Liver (tissue), 9 donors: ENCODE results near the gene SETX. TPM values are rescaled to one million over a fixed set of nuclear protein-coding genes. Genes with fewer than 3 reads are reported as not detected.

ENCODE experiments used
- DNase-seq: peaks from one replicate; pipeline ENCODE4 v3.0.0-alpha.2; 2017; ENCODE audit warnings: low spot score
- H3K27ac ChIP-seq, 2 donors: one replicate each; pipeline ENCODE4 v1.7.0; 2013; ENCODE audit warnings: inconsistent platforms in 2 of 2, low read length in 2 of 2, control low read depth in 1 of 2, low read depth in 1 of 2, mild to moderate bottlenecking in 1 of 2
- H3K27me3 ChIP-seq, 4 donors: one replicate each; pipeline versions ENCODE4 v1.6.1 to v1.7.0; 2013; ENCODE audit warnings: low read length in 3 of 4, inconsistent platforms in 1 of 4, mild to moderate bottlenecking in 1 of 4, moderate library complexity in 1 of 4; ENCODE audit not compliant: control insufficient read depth in 4 of 4, insufficient read depth in 4 of 4
- H3K36me3 ChIP-seq, 4 donors: one replicate each; pipeline versions ENCODE4 v1.6.1 to v1.7.0; 2013; ENCODE audit warnings: low read length in 3 of 4, mild to moderate bottlenecking in 3 of 4, low read depth in 1 of 4, moderate library complexity in 1 of 4; ENCODE audit not compliant: control insufficient read depth in 4 of 4, insufficient read depth in 3 of 4
- H3K4me1 ChIP-seq, 4 donors: one replicate each; pipeline versions ENCODE4 v1.6.1 to v1.7.0; 2013; ENCODE audit warnings: low read length in 3 of 4, mild to moderate bottlenecking in 3 of 4, moderate library complexity in 1 of 4; ENCODE audit not compliant: control insufficient read depth in 4 of 4, insufficient read depth in 4 of 4
- H3K4me3 ChIP-seq, 3 donors: one replicate each; pipeline versions ENCODE4 v1.6.1 to v1.7.0; 2013; ENCODE audit warnings: low read length in 3 of 3, control low read depth in 1 of 3, low read depth in 1 of 3, mild to moderate bottlenecking in 1 of 3
- H3K9ac ChIP-seq, 2 donors: one replicate each; pipeline ENCODE4 v1.7.0; 2013; ENCODE audit warnings: low read length in 2 of 2, mild to moderate bottlenecking in 2 of 2, moderate library complexity in 2 of 2, control low read depth in 1 of 2, low read depth in 1 of 2
- H3K9me3 ChIP-seq, 4 donors: one replicate each; pipeline versions ENCODE4 v1.6.1 to v1.7.0; 2013; ENCODE audit warnings: low read length in 3 of 4; ENCODE audit not compliant: control insufficient read depth in 4 of 4
- CTCF ChIP-seq: fragments of 150-350 bp; IDR thresholded peaks from 2 replicates; pipeline ENCODE4 v1.5.1; 2017; ENCODE audit warnings: improper control_type of control experiment, low read depth, low read length; ENCODE audit not compliant: missing input control
- EGR1 ChIP-seq, 2 donors: IDR thresholded peaks; 2 replicates each; pipeline ENCODE4 v1.6.1; 2016 to 2018; ENCODE audit warnings: antibody characterized with exemption in 2 of 2, low read depth in 2 of 2
- FOXA1 ChIP-seq: IDR thresholded peaks from 2 replicates; pipeline ENCODE4 v1.6.1; 2016; ENCODE audit warnings: antibody characterized with exemption
- FOXA2 ChIP-seq: IDR thresholded peaks from 2 replicates; pipeline ENCODE4 v1.6.1; 2016; ENCODE audit warnings: antibody characterized with exemption
- GABPA ChIP-seq, 2 donors: IDR thresholded peaks in 1 of 2; conservative IDR thresholded peaks in 1 of 2; 2 replicates each; pipeline ENCODE4 v1.6.1; 2016; ENCODE audit warnings: antibody characterized with exemption in 2 of 2, mild to moderate bottlenecking in 1 of 2, moderate library complexity in 1 of 2
- HNF4A ChIP-seq, 2 donors: conservative IDR thresholded peaks; 2 replicates each; pipeline ENCODE4 v1.6.1; 2016; ENCODE audit warnings: antibody characterized with exemption in 2 of 2, mild to moderate bottlenecking in 2 of 2
- JUND ChIP-seq, 2 donors: IDR thresholded peaks; 2 replicates each; pipeline ENCODE4 v1.6.1; 2016; ENCODE audit warnings: antibody characterized with exemption in 2 of 2
- NR2F2 ChIP-seq: IDR thresholded peaks from 2 replicates; pipeline ENCODE4 v1.6.1; 2016; ENCODE audit warnings: antibody characterized with exemption
- RAD21 ChIP-seq, 2 donors: IDR thresholded peaks; 2 replicates each; pipeline ENCODE4 v1.6.1; 2016; ENCODE audit warnings: antibody characterized with exemption in 2 of 2, mild to moderate bottlenecking in 2 of 2
- REST ChIP-seq: IDR thresholded peaks from 2 replicates; pipeline ENCODE4 v1.6.1; 2016; ENCODE audit warnings: antibody characterized with exemption, mild to moderate bottlenecking
- RXRA ChIP-seq, 2 donors: IDR thresholded peaks; 2 replicates each; pipeline ENCODE4 v1.6.1; 2017 to 2018; ENCODE audit warnings: antibody characterized with exemption in 2 of 2, mild to moderate bottlenecking in 1 of 2
- SP1 ChIP-seq: IDR thresholded peaks from 2 replicates; pipeline ENCODE4 v1.6.1; 2018; ENCODE audit warnings: antibody characterized with exemption, mild to moderate bottlenecking
- YY1 ChIP-seq: IDR thresholded peaks from 2 replicates; pipeline ENCODE4 v1.6.1; 2016; ENCODE audit warnings: antibody characterized with exemption, mild to moderate bottlenecking
- ZBTB33 ChIP-seq: IDR thresholded peaks from 2 replicates; pipeline ENCODE4 v1.6.1; 2016; ENCODE audit warnings: antibody characterized with exemption
- WGBS: extraction: QIAGEN DNeasy Blood & Tissue Kit; methylation state at CpG from one replicate; pipeline ENCODE4 v1.1.7; 2013; 5-methylcytosine and 5-hydroxymethylcytosine counted together
- polyA plus RNA-seq, 2 donors: library from polyadenylated mRNA; stranded (reverse) in 1 of 2; unstranded in 1 of 2; fragments of 200-250 nt in 1 of 2; fragments of >200 nt in 1 of 2; fragmentation: Nextera tagmentation in 1 of 2; extraction: Ambion mirVana in 1 of 2; gene quantifications; one replicate each; pipeline versions ENCODE4 v1.2.1 to v1.2.3, GENCODE V29; 2013 to 2015
- total RNA-seq, 2 donors: library from RNA; depleted of rRNA; stranded (reverse); fragments of >200 nt; gene quantifications; one replicate each; pipeline ENCODE4 v1.2.3, GENCODE V29; 2014
- TF ChIP-seq, protein P1 (sequence below): IDR thresholded peaks from 2 replicates; pipeline ENCODE4 v1.6.1; 2016; ENCODE audit warnings: antibody characterized with exemption
- donor health status: healthy.
- donor health status: healthy.
- donor health status: healthy.
- donor health status: healthy.
- donor health status: healthy.

The SETX gene
- total and polyA plus RNA-seq, 4 donors, result 8.6 to 60.2 (median 19.6) TPM

GRCh38 chr9:132334364-132334763, 20.4 kb downstream of the SETX start:
- Histone ChIP-seq H3K9ac (no peak overlapping the region), H3K4me1 (no peaks in the 10 kb centered on the region), H3K27ac (no peak overlapping the region), H3K9me3 (no peaks in the 10 kb centered on the region), H3K36me3 (peaks cover 26 to 82% (median 62%) of the 10 kb centered on the region in 4 donors), H3K4me3 (no peak overlapping the region), H3K27me3 (no peaks in the 10 kb centered on the region)
- 97% methylated on average over 3 of the region's 3 CpGs for WGBS
- no peak for TF ChIP-seq RXRA (IDR thresholded peaks at IDR 0.05)
- no peak for TF ChIP-seq FOXA2
- no peak for TF ChIP-seq FOXA1
- TF ChIP-seq SP1, result no peak
- no peak for TF ChIP-seq GABPA (IDR thresholded peaks at IDR 0.05 in 1 of 2, conservative IDR thresholded peaks at IDR 0.05 in 1 of 2)
- no peak for TF ChIP-seq RAD21 (IDR thresholded peaks at IDR 0.05)
- no peak for TF ChIP-seq CTCF
- TF ChIP-seq HNF4A (conservative IDR thresholded peaks at IDR 0.05), result no peak
- TF ChIP-seq YY1, result no peak
- no peak for TF ChIP-seq JUND (IDR thresholded peaks at IDR 0.05)
- TF ChIP-seq REST, result no peak
- TF ChIP-seq, protein P1, sequence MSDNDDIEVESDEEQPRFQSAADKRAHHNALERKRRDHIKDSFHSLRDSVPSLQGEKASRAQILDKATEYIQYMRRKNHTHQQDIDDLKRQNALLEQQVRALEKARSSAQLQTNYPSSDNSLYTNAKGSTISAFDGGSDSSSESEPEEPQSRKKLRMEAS, result no peak
- no peak for TF ChIP-seq EGR1 (IDR thresholded peaks at IDR 0.05; ENCODE audit: low read depth in 2 of 2)
- no peak for TF ChIP-seq ZBTB33
- no peak for TF ChIP-seq NR2F2
- no peak for DNase-seq

DNA sequence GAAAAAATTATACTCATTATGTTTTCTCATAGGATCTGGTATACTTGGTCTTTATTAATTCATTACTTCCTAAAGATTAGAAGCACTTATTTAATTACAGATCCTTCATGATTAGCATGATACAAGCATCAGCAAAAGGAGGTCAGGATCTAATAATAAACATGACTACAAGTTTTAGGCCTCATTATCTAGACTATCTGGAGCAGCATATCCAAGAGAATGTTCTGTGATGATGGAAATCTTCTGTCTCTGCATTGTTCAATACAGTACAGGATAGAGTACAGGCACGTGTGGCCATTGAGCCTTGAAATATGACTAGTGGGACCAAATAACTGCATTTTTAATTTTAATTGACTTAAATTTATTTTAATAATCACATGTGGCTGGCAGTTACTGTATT, 21.2 kb downstream of the SETX start:
- Histone ChIP-seq H3K4me1 (no peaks in the 10 kb centered on the region), H3K27me3 (no peaks in the 10 kb centered on the region), H3K36me3 (peaks cover 26 to 83% (median 68%) of the 10 kb centered on the region in 4 donors), H3K27ac (no peak overlapping the region), H3K9ac (no peak overlapping the region), H3K4me3 (no peak overlapping the region), H3K9me3 (no peaks in the 10 kb centered on the region)
- no peak for DNase-seq
- no peak for TF ChIP-seq RAD21 (IDR thresholded peaks at IDR 0.05)
- TF ChIP-seq EGR1 (IDR thresholded peaks at IDR 0.05; ENCODE audit: low read depth in 2 of 2), result no peak
- no peak for TF ChIP-seq RXRA (IDR thresholded peaks at IDR 0.05)
- WGBS, result 96% methylated on average over 1 of the region's 1 CpG
